Measurements from ENCODE around the gene SLC35F2.
"Not testable (repeated sequence)": the region's sequence is repeated elsewhere in the genome, so short reads cannot be mapped to it uniquely, and the experiment has no call there.

SLC35F2 gene

DNA sequence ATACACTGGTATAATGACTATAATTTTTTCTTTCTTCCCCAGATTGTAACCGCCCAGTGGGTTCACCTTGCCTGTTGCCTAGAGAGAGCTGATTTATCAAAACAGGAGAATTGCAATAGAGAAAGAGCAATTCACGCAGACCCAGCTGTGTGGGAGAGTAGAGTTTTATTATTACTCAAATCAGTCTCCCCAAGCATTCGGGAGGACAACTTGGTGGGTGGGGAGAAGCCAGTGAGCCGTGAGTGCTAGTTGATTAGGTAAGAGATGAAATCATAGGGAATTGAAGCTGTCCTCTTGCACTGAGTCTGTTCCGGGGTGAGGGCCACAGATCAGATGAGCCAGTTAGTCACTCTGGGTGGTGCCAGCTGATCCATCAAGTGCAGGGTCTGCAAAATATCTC is 73.2 kb downstream of the SLC35F2 start:
- peak; percentile 76 for DNase-seq

DNA sequence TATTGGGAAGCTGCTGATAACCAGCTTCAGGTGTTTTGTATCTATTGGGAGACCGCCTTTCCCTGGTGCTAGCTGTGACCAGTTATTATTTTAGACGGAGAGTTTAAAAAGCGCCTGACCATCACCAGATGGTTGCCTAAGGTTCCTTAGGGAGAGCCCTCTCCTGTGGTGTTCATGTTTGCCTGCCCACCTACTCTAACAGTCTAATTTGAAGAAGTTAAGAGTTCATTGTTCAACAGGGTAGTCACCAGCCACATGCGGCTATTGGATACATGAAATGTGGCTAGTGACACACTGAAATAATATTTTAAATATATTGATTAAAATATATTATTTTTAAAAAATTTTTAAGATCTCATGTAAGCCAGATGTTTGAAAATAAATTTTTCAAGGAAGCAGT is 75.5 kb downstream of the SLC35F2 start:
- no peak for DNase-seq

DNA sequence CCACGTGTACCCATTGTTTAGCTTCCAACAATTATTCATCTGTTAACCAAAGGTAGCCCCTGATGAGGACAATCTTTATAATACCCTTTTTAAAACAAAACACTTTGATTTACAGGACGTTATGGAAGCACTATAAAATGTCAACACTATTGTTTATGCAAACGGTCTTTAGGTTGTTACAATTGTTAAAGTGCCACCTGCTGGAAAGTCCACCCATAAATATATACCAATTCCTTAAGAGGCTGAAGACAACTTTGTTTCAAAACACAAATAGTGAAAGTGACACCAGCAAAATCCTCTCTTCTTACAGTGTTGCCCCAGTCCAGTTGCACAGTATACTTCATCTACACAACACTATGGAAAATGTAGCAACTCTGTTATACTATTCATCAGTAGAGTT is 77.8 kb downstream of the SLC35F2 start:
- no peak for DNase-seq

DNA sequence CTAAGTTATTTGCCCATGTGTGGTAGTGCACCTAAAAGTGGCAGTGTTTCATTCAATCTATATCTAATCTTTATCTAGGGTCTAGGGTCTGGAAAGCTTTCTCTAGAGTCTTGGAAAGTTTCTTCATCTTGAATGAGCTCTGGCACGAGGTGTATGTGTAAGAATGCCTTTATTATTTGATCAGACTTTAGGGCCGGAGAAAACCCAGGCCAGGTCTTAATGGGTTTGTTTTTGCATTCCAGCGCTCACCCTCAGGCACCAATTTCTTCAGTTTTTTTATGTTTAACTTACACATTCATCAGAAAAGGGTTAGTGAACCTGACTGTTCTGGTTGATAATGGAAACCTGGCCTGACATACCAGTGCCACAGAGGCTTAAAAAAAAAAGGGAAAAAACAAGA is 78.5 kb downstream of the SLC35F2 start:
- no peak for DNase-seq

DNA sequence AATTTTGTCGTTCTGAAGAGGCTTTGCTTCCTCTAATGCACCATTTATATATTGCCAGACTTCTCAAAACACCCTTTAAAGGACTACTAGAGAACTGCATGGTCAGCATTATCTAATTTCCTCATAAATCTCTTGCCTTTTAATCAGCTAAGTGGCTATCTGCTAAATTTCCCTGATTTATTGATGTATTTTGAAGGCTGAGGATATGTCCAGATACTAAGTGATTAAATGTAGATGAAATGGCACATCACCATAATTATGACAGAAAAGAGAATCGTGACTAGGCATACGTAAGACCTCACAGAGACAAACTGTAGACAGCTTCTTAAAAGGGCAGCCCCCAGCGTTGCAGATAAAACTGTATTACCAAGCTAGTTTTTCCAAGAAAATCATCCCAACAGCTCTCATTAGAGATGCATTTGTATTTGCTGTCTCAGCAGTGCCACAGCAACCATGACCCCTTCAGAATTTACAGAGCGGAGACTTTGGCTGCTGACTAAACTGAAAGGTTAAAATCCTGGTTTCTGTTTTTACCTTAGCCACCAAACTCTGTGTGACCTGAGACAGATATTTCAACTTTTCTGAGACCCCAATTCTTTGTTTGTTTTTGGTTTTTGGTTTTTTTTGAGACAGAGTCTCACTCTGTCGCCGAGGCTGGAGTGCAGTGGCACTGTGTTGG is 79.6 kb downstream of the SLC35F2 start:
- no peak for DNase-seq

DNA sequence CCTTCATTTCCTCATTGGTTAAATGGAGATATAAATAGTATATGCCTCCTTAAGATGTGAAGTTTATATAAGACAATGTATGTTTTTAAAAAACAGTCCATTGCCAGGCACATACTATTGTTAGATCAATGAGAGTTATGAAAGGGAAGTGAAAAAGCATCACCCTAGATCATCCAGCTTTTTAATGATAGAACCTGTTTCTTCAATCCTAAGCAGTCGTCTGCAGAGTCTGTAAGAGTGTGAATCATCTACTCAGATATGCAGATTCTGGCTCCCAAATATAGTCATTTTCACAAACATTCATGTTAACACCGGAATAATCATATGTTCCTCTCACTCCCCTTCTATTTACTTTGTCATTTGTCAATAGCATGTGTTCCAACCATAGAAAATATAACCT is 81.5 kb downstream of the SLC35F2 start:
- no peak for DNase-seq

DNA sequence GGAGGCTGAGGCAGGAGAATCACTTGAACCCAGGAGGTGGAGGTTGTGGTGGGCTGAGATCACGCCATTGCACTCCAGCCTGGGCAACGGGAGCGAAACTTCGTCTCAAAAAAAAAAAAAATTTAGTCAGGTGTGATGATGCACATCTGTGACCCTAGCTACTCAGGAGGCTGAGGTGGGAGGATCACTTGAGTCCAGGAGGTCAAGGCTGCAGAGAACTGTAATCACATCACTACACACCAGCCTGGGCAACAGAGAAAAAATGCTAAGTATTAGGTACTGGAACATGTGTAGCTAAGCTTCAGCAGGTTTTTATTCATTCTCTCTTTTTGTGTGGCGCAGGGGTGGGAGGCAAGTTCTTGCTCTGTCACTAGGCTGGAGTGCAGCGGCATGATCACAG is 82.5 kb downstream of the SLC35F2 start:
- no peak for DNase-seq

DNA sequence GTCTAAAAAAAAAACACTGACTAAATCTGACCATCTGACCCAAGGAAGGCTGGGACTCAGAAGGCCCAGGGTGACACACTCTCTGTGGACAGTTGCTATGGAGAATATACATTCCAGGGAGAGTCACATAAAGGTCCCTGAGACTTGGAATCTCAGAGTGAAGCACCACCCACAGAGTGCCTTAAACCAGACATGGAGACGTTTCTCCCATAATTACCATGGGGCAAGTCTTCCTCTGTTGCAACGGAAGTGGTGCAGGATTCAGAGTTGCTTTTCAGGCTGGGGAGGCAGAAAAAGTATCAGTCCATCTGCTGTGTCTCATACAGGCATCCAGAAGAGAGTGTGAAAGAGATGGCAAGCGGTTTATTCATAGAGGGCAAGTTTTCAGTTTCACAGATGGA is 88.0 kb downstream of the SLC35F2 start:
- DNase-seq = peak; percentile 30

DNA sequence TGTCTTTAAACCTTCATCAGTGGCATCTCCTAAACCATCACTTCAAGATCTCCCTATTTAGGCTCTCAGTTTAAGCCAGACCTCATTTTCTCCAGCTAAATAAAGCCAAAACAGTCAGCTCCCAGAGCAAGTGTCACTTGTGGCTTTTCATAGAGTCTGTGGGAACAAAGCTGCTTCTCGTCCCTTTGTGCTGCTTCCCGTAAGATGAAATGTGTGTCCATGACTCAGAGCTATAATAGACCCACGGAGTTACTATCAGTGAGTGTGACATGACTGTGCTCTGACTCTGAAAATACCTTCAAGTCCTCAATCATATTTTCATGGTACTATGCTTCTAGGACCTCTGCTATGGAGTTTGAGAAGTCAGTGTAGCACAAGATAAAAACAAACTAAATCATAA is 89.4 kb downstream of the SLC35F2 start:
- peak; percentile 65 for DNase-seq

DNA sequence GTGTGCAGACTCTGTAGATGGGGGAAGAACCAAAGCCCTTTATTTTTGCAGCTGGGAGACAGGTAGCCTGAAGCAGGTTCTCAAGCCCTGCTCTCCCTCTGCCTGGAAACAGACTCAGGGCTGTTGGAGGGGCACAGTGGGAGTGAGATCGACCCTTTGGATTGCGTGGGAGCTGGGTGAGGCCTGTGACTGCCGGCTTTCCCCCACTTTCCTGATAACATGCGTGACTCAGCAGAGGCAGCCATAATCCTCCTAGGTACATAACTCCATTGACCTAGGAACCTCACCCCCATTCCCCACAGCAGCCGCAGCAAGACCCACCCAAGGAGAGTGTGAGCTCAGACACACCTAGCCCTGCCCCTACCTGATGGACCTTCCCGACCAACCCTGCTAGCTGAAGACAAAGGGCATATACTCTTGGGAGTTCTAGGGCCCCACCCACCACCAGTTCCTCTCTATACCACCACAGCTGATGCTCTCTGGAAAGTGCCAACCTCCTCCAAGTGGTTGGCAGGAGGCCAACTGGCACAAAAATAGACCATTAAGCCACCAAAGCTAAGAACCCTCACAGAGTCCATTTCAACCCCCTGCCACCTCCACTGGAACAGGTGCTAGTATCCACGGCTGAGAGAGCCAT is 99.8 kb downstream of the SLC35F2 start:
- not testable (repeated sequence) for DNase-seq

DNA sequence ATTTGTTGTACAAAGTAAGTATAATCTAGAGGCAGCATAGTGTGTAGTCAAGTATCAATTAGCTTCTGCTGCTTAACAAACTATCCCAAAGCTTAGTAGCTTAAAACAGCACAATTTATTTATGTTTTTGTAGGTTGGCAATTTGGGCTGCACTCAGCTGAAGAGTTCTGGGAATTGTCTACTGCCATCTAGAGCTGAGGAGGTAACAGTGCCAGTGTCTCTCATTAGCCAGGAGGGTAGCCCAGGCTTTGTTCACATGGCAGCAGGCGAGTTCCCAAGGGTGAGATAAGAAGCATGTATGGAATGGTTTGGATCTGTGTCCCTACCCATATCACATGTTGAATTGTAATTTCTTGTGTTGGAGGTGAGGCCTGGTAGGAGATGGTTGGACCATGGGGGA is 100.9 kb downstream of the SLC35F2 start:
- no peak for DNase-seq

DNA sequence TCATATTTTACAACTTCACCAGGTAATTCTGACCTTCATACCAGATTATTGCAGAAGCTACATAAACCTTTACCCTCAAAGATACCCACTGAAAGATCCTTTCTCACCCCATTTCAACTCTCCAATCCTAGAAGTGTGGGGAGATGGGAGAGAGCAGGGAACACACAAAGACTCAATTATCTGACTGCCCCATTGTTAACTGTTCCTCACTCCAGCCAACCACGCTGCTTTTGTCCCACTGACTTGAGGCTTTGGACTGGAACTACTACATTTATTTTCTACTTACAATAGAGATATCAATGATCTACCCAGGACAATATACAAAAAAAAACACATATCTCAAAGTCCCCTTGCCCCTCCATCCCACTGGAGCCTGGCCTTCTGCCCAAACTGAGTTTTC is 102.0 kb downstream of the SLC35F2 start:
- no peak for DNase-seq

DNA sequence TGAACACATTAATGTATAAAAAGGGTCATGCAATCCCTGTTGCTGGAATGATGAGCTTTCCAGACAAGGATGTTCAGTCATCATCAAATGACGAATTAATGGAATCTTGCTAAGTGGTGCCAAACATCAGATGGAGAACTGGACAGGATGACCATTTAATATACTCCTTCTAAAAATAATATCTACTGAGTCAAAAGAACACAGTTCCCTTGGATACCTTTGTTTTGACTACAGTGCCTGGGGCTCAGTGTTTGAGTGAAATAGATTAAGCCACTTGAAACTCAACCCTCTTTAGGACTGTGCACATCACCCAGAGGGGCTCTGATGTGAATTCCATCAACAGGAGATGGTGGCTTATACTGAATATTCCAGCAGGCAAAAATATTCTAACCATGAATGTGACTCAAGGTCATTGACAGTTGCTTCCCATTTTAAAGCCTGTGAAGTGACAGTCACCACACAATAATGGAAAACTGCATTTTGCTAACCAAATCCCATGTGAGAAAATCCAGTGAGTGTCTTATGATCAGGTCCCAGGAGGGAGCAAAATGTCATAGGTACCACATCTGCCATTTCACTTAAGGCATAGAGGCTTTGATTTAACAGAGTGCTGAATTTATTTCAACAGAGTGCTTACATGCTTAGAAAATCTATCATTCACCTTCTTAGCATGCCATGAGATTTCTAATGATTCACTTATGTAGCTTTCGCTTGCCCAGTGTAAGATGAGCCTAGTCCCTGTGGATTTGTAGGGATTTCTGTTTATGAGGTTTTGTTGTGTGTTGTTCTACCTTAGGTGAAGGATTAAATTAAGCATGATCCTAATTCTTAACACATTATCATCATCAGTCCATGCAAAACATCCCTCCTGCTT is 105.4 kb downstream of the SLC35F2 start:
- DNase-seq = no peak

DNA sequence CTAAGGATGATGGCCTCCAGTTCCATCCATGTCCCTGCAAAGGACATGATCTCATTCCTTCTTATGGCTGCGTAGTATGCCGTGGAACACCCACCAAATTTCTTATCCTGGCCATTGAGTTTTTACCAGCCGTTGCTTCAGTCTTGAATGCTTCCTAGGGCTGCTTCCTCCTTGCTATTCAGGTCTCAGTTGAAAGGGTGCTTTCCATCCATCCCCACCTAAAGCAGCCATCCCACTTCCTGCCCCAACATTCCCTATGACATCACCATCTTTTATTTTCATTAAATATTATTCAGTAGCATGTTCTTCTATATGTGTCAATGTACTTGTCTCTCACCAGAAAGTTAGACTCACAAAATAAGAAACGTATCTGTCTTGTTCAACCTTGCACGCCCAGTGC is 106.1 kb downstream of the SLC35F2 start:
- DNase-seq = no peak

DNA sequence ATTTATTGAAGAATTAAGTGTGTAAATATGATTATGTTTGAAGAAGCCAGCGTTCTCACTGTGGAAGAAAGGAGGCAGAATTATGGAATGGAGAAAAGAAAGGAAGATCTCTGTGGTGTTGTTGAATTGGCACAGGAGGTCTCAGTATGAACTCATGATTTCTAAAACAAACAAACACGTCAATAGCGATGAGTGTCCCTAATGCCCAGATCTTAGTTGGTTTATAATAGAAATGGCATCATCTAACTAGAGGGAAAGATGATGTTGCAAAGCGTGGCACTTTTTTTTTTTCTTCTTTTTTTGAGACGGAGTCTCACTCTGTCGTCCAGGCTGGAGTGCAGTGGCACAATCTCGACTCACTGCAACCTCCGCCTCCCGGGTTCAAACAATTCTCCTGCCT is 107.5 kb downstream of the SLC35F2 start:
- DNase-seq = no peak

DNA sequence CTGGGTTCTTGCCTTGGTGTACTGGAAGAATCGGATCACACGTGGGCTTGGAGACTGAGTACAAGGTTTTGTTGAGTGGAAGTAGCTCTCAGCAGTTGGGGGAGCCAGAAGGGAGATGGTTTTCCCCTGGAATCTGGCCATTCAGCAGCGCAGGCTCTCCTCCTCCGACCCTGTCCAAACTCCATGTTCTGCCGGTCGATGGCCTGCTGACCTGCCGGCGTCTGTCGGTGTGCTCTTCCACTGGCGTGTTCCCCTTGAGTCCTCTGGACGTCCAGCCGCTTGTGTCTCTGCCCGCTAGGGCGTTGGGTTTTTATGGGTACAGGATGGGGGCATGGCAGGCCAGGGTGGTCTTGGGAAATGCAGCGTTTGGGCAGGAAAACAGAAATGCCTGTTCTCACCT is 108.3 kb downstream of the SLC35F2 start:
- no peak for DNase-seq

DNA sequence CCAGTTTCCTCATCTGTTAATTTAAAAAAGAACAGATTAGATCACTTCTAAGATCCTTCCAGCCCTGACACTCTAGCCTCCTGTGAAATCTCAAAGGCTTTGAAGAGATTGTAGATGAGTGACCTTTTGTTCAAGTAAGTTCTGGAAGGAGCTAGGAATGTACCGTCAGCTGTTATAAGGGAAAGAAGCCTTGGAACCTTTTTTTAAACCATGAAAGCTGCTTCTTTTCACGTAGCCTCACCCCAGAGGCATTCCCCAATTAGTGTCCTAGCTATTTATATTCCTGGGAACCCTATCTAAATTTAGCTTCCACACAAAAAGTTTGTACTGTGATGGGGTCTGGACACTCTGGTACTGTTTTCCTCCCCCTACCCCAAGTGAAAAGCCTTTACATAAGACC is 111.0 kb downstream of the SLC35F2 start:
- DNase-seq = no peak

DNA sequence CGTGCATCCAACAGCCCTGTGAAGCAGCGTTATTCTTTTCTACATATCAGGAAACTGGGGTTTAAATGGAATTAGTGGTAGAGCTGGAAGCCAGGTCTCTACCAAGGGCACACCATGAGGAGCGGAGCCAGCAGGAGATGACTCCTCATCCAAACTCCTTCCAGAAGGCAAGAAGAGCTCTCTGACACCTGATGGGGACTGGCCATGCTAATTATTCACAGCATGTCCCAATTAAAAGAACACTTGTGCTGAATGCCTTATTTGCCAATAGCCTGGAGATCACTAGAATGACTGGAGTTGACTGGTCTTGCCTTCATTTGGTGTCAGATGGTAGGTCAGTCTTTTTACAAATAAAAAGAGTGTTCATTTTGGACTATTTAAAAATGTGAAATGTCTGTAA is 113.9 kb downstream of the SLC35F2 start:
- DNase-seq = no peak

DNA sequence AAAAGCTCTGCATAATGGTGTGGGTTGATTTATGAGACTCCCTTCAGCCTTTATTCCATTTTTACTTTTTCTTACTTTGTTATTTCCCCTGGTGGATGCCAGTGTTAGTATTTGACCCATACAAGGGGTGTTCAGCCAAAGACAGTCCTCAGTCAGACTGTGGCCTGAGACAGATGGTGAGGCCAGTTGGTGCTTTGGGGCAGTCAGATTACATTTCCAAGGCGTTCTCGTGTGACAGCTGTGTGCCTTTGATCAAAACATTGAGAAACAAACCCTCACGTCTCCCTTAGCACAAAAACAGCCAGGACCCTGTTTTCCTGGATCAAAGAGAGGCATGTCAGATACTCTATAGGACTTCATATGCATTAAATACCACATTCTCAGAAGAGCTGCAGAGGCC is 115.4 kb downstream of the SLC35F2 start:
- DNase-seq = no peak

DNA sequence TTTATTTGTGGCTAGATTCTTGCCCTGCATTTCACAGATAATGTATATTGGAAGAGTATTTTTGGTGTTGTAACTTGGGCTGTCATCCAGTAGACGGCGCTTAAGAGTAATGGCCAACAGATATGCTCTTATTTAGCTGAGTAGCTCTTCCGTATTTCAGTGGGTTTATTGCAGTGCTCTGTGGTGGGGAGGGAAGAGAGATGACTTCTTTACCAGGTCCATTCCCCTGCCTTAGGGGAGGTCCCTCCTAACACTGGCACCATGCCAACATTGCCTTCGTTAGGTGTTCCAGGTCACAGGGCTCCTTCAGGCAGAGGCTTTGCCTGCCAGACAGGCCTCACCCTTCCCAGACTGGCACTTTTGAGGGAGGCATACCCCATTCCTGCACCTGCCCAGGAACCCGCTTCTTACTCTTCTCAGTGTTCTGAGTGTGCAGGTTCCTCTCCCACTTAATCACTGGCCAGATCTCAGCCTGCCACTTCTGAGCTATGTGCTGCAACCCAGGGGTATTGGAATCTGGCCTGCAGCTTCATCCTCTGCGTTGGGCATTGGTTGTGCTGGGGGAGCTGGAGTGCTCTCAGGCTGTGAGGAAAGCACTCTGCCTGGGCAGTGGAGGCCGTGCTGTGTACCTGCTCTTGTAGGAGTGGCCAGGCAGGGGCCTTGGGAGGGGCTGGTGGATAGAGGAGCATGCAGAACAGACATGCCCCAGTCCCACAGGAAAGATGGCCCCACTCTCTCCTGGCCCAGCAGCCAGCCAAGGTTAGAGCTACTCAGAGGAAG is 117.4 kb downstream of the SLC35F2 start:
- DNase-seq = peak; percentile 52
